Measurements from ENCODE around the gene RNPEP.

Gene RNPEP

GRCh38 chr1:202031796-202032195 lies 49.3 kb downstream of the RNPEP start:
- Histone ChIP-seq H3K4me2 (ENCODE audit: low read depth, low read length, poor library complexity, severe bottlenecking) (no peak overlapping the region), H3K9ac (ENCODE audit: low read length) (no peak overlapping the region), H3K4me3 (ENCODE audit: insufficient read depth, low read length, poor library complexity, severe bottlenecking) (no peak overlapping the region), H3K79me2 (ENCODE audit: insufficient read depth, low read length) (no peaks in the 10 kb centered on the region), H2AFZ (ENCODE audit: low read depth, low read length, severe bottlenecking) (no peak overlapping the region), H3K36me3 (ENCODE audit: low read length) (no peaks in the 10 kb centered on the region), H3K9me3 (ENCODE audit: insufficient read depth, low read length) (no peaks in the 10 kb centered on the region), H4K20me1 (ENCODE audit: low read depth, low read length) (no peaks in the 10 kb centered on the region), H3K27me3 (ENCODE audit: low read length) (no peaks in the 10 kb centered on the region), H3F3A (ENCODE audit: insufficient read depth) (no peaks in the 10 kb centered on the region), H3K9me2 (replicated peaks; ENCODE audit: insufficient read depth, low read length) (no peaks in the 10 kb centered on the region), H3K27ac (ENCODE audit: low read depth, low read length) (no peak overlapping the region)
- no peak for TF ChIP-seq EZH2phosphoT487 (conservative IDR thresholded peaks at IDR 0.05; ENCODE audit: low read length)
- TF ChIP-seq, protein P1, sequence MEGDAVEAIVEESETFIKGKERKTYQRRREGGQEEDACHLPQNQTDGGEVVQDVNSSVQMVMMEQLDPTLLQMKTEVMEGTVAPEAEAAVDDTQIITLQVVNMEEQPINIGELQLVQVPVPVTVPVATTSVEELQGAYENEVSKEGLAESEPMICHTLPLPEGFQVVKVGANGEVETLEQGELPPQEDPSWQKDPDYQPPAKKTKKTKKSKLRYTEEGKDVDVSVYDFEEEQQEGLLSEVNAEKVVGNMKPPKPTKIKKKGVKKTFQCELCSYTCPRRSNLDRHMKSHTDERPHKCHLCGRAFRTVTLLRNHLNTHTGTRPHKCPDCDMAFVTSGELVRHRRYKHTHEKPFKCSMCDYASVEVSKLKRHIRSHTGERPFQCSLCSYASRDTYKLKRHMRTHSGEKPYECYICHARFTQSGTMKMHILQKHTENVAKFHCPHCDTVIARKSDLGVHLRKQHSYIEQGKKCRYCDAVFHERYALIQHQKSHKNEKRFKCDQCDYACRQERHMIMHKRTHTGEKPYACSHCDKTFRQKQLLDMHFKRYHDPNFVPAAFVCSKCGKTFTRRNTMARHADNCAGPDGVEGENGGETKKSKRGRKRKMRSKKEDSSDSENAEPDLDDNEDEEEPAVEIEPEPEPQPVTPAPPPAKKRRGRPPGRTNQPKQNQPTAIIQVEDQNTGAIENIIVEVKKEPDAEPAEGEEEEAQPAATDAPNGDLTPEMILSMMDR (IDR thresholded peaks at IDR 0.05; ENCODE audit: insufficient read depth, low read length, poor library complexity, severe bottlenecking) = no peak

- Histone ChIP-seq H3K9me2 (replicated peaks; ENCODE audit: insufficient read depth, low read length) (no peaks in the 10 kb centered on the region), H2AFZ (ENCODE audit: low read depth, low read length, severe bottlenecking) (no peak overlapping the region), H3K9ac (ENCODE audit: low read length) (no peak overlapping the region), H3K27ac (ENCODE audit: low read depth, low read length) (no peak overlapping the region), H3K4me2 (ENCODE audit: low read depth, low read length, poor library complexity, severe bottlenecking) (no peak overlapping the region), H3F3A (ENCODE audit: insufficient read depth) (no peaks in the 10 kb centered on the region), H3K4me3 (ENCODE audit: insufficient read depth, low read length, poor library complexity, severe bottlenecking) (no peak overlapping the region), H4K20me1 (ENCODE audit: low read depth, low read length) (no peaks in the 10 kb centered on the region), H3K36me3 (ENCODE audit: low read length) (no peaks in the 10 kb centered on the region), H3K27me3 (ENCODE audit: low read length) (no peaks in the 10 kb centered on the region), H3K9me3 (ENCODE audit: insufficient read depth, low read length) (no peaks in the 10 kb centered on the region), H3K79me2 (ENCODE audit: insufficient read depth, low read length) (no peaks in the 10 kb centered on the region)
- TF ChIP-seq EZH2phosphoT487 (conservative IDR thresholded peaks at IDR 0.05; ENCODE audit: low read length) = no peak
- TF ChIP-seq, protein P1 (IDR thresholded peaks at IDR 0.05; ENCODE audit: insufficient read depth, low read length, poor library complexity, severe bottlenecking) = no peak
Measured at GRCh38 chr1:202034149-202034682, 51.8 kb downstream of the RNPEP start.

DNA sequence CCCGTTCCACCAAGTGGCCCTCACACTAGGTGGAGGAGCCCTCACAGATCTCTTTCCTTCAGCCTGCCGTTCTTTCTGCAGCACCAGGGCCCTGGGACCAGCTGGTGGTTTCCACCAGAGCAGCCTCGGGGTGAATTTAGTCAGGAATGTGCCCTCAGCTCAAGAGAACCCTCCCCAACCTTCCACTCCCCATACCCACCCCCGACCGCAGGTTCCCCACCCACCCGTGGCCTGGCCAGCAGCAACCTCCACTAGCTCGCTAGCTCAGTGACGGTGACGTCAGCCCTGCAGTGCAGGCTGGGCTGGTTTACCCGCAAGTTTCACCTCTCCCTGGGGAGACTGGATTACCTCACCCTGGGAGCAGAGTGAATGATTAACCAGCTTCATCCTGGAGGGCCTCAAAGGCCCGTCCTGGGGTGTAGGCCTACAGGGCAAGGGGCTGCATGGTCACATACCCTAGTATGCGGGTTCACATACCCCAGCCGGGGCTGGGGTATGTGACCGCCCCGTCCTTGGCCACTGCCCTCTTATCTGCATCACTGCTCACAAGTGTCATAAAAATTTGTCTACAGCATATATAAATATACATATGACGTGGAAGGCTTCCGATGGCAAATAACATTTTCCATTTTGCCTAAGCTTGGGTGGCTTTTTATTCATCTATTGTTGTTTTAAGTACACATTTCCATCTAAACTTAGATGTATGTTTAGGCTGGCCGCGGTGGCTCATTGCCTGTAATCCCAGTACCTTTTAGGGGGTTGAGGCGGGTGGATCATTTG lies 52.4 kb downstream of the RNPEP start:
- Histone ChIP-seq H3K4me2 (ENCODE audit: low read depth, low read length, poor library complexity, severe bottlenecking) (no peak overlapping the region), H3K9me2 (replicated peaks; ENCODE audit: insufficient read depth, low read length) (no peaks in the 10 kb centered on the region), H3K79me2 (ENCODE audit: insufficient read depth, low read length) (no peaks in the 10 kb centered on the region), H3K36me3 (ENCODE audit: low read length) (no peaks in the 10 kb centered on the region), H4K20me1 (ENCODE audit: low read depth, low read length) (no peaks in the 10 kb centered on the region), H3K9me3 (ENCODE audit: insufficient read depth, low read length) (no peaks in the 10 kb centered on the region), H3K27me3 (ENCODE audit: low read length) (no peaks in the 10 kb centered on the region), H3K27ac (ENCODE audit: low read depth, low read length) (no peak overlapping the region), H3F3A (ENCODE audit: insufficient read depth) (no peaks in the 10 kb centered on the region), H3K4me3 (ENCODE audit: insufficient read depth, low read length, poor library complexity, severe bottlenecking) (no peak overlapping the region), H2AFZ (ENCODE audit: low read depth, low read length, severe bottlenecking) (no peak overlapping the region), H3K9ac (ENCODE audit: low read length) (no peak overlapping the region)
- TF ChIP-seq EZH2phosphoT487 (conservative IDR thresholded peaks at IDR 0.05; ENCODE audit: low read length) = no peak
- TF ChIP-seq, protein P1 (IDR thresholded peaks at IDR 0.05; ENCODE audit: insufficient read depth, low read length, poor library complexity, severe bottlenecking) = no peak
